SK-N-SH (cell line): Measurements from ENCODE around the gene OVCH2. TPM values are rescaled to one million over a fixed set of nuclear protein-coding genes. Genes with fewer than 3 reads are reported as not detected.

Experiments used
- CTCF ChIA-PET: fragments of 300-600, 350-600 bp; formaldehyde crosslinking; extraction: SDS; loops from one replicate; lab custom pipeline; 2021; lab: Yijun Ruan, JAX
- POLR2A ChIA-PET: fragments of 350-600 bp; sonication (Branson Sonifier 250); formaldehyde crosslinking; extraction: SDS; loops from one replicate; lab custom pipeline; 2020; ENCODE audit warnings: antibody characterized with exemption, inconsistent platforms; lab: Yijun Ruan, JAX
- DNase-seq: peaks from one replicate; pipeline ENCODE4 v3.0.0; 2012
- H2AFZ ChIP-seq: fragments of 200-600 bp; sonication (generic); 2 replicates; pipeline ENCODE4 v1.8.1; 2016; ENCODE audit warnings: antibody characterized with exemption, mild to moderate bottlenecking, low read depth
- H3F3A ChIP-seq: fragments of 200-600 bp; sonication (generic); replicated peaks from 2 replicates; pipeline ENCODE3; 2016; ENCODE audit warnings: antibody characterized with exemption, mild to moderate bottlenecking; ENCODE audit not compliant: insufficient read depth
- H3K27ac ChIP-seq, 2 experiments: fragments of 200-500 bp in 1 of 2; fragments of 200-600 bp in 1 of 2; sonication (Bioruptor generic) in 1 of 2; sonication (generic), shearing (Covaris generic) in 1 of 2; 2 replicates each; pipeline versions ENCODE4 v1.5.1 to v1.6.1; 2014 to 2016; ENCODE audit warnings: low read depth in 2 of 2, inconsistent platforms in 1 of 2, low read length in 1 of 2, mild to moderate bottlenecking in 1 of 2, mixed read lengths in 1 of 2
- H3K27me3 ChIP-seq: fragments of 200-600 bp; sonication (generic), shearing (Covaris generic); 2 replicates; pipeline ENCODE4 v1.6.1; 2016; ENCODE audit warnings: mixed run types; ENCODE audit not compliant: insufficient read depth
- H3K36me3 ChIP-seq, 2 experiments: fragments of 200-500 bp in 1 of 2; fragments of 200-600 bp in 1 of 2; sonication (Bioruptor generic) in 1 of 2; sonication (generic) in 1 of 2; replicated peaks in 1 of 2; 2 replicates each; pipeline versions ENCODE3 to v1.5.1; 2014 to 2016; ENCODE audit warnings: low read length in 1 of 2, mild to moderate bottlenecking in 1 of 2; ENCODE audit not compliant: insufficient read depth in 2 of 2, control insufficient read depth in 1 of 2
- H3K4me1 ChIP-seq, 2 experiments: fragments of 200-500 bp in 1 of 2; fragments of 200-600 bp in 1 of 2; sonication (Bioruptor generic) in 1 of 2; sonication (generic), shearing (Covaris generic) in 1 of 2; 2 replicates each; pipeline versions ENCODE4 v1.5.1 to v1.6.1; 2014 to 2016; ENCODE audit warnings: low read depth in 1 of 2, low read length in 1 of 2, mixed run types in 1 of 2; ENCODE audit not compliant: insufficient read depth in 2 of 2, control insufficient read depth in 1 of 2
- H3K4me2 ChIP-seq: fragments of 200-600 bp; sonication (generic), shearing (Covaris generic); 2 replicates; pipeline ENCODE4 v1.6.1; 2017; ENCODE audit warnings: mixed run types
- H3K4me3 ChIP-seq, 2 experiments: fragments of 200-500 bp in 1 of 2; fragments of 200-600 bp in 1 of 2; sonication (Bioruptor generic) in 1 of 2; sonication (generic), shearing (Covaris generic) in 1 of 2; 2 replicates each; pipeline versions ENCODE4 v1.5.1 to v1.8.1; 2014 to 2016; ENCODE audit warnings: low read depth in 2 of 2, inconsistent platforms in 1 of 2, low read length in 1 of 2, mild to moderate bottlenecking in 1 of 2, mixed read lengths in 1 of 2, moderate library complexity in 1 of 2
- H3K79me2 ChIP-seq: fragments of 200-600 bp; sonication (generic); 2 replicates; pipeline ENCODE4 v1.8.1; 2017; ENCODE audit warnings: mild to moderate bottlenecking; ENCODE audit not compliant: insufficient read depth
- H3K9ac ChIP-seq: fragments of 200-600 bp; sonication (generic); 2 replicates; pipeline ENCODE4 v1.6.1; 2017; ENCODE audit warnings: mixed run types
- H3K9me2 ChIP-seq: fragments of 200-600 bp; sonication (generic); 2 replicates; pipeline ENCODE4 v1.6.1; 2017; ENCODE audit warnings: mixed run types
- H3K9me3 ChIP-seq: fragments of 200-600 bp; sonication (generic); 2 replicates; pipeline ENCODE4 v1.6.1; 2017; ENCODE audit warnings: mixed run types, mild to moderate bottlenecking, moderate library complexity
- H4K20me1 ChIP-seq: fragments of 200-600 bp; sonication (generic); 2 replicates; pipeline ENCODE4 v1.6.1; 2017; ENCODE audit warnings: mild to moderate bottlenecking, mixed run types; ENCODE audit not compliant: insufficient read depth
- CTCF ChIP-seq: fragments of 200-600 bp; sonication (generic); IDR thresholded peaks from 2 replicates; pipeline ENCODE4 v1.6.1; 2017; ENCODE audit warnings: antibody characterized with exemption, mild to moderate bottlenecking, moderate library complexity
- EP300 ChIP-seq, 2 experiments: IDR thresholded peaks; 2 replicates each; pipeline versions ENCODE4 v1.4.0 to v1.6.1; 2012; ENCODE audit warnings: borderline replicate concordance in 1 of 2, low read depth in 1 of 2, low read length in 1 of 2
- EZH2phosphoT487 ChIP-seq: fragments of 200-600 bp; sonication (generic); IDR thresholded peaks from 2 replicates; pipeline ENCODE4 v1.6.1; 2017; ENCODE audit warnings: low read depth, mixed run types, mild to moderate bottlenecking, antibody characterized with exemption, moderate library complexity, borderline replicate concordance
- FOXJ3 ChIP-seq: sonication (generic); formaldehyde crosslinking; IDR thresholded peaks from 2 replicates; pipeline ENCODE4 v1.5.1; 2020; ENCODE audit warnings: mild to moderate bottlenecking, missing genetic modification reagents
- FOXM1 ChIP-seq: IDR thresholded peaks from 2 replicates; pipeline ENCODE4 v1.4.0; 2012; ENCODE audit warnings: low read depth, mild to moderate bottlenecking
- GABPA ChIP-seq: IDR thresholded peaks from 2 replicates; pipeline ENCODE4 v1.4.0; 2012; ENCODE audit warnings: low read depth, mild to moderate bottlenecking
- POLR2AphosphoS5 ChIP-seq: IDR thresholded peaks from 2 replicates; pipeline ENCODE4 v1.6.1; 2012; ENCODE audit warnings: low read depth, low read length
- RAD21 ChIP-seq: IDR thresholded peaks from 2 replicates; pipeline ENCODE4 v1.6.1; 2012; ENCODE audit warnings: mild to moderate bottlenecking, low read length
- TEAD4 ChIP-seq: IDR thresholded peaks from 2 replicates; pipeline ENCODE4 v1.4.0; 2012; ENCODE audit warnings: mild to moderate bottlenecking, borderline replicate concordance; ENCODE audit not compliant: insufficient read depth
- USF2 ChIP-seq: fragments of 150-350 bp; IDR thresholded peaks from 2 replicates; pipeline ENCODE4 v1.6.1; 2017; ENCODE audit warnings: antibody characterized with exemption, low read length, low read depth, borderline replicate concordance
- ZBTB33 ChIP-seq: IDR thresholded peaks from 2 replicates; pipeline ENCODE4 v1.4.0; 2012; ENCODE audit warnings: low read depth, borderline replicate concordance
- WGBS: methylation state at CpG from one replicate; pipeline ENCODE4 v1.1.6; 2017; ENCODE audit warnings: low lambda C conversion rate; 5-methylcytosine and 5-hydroxymethylcytosine counted together
- polyA plus RNA-seq, 3 experiments: library from polyadenylated mRNA; depleted of rRNA; stranded (reverse); fragments of >200 nt; gene quantifications; 2 replicates each; pipeline ENCODE4 v1.2.3, GENCODE V29; 2012

OVCH2 gene
- polyA plus RNA-seq, 1 of the 3 experiments (the other 2 are of a cell fraction): not detected

DNA sequence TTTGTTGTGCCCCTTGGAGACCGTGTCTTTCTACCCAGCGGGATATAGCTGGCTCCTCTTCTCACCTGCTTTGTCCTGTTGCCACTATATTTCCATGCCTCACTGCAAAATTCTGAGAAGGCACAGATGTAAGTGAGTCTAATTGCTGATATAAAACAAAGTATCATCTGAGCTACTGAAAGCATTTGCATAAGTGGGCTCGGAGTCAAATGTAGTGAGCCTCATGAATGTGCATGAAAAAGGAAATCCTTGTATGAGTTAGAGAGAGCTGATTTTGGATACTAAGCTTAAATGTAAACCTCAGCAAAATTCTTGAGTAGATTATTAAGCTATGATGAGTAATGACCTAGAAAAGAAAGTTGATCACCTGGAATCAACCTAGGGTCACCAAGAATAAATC, 13.9 kb downstream of the OVCH2 start:
- no peak for DNase-seq
- no peak overlapping the region for H3K4me3 ChIP-seq
- no peaks in the 10 kb centered on the region for H4K20me1 ChIP-seq
- no peak overlapping the region for H2AFZ ChIP-seq
- ChIA-PET CTCF (interaction anchor here (0.7 to 8.1 kb wide), 7 partner anchors 8 to 594 kb away, joined by 3 to 71 read pairs (median 4); partner anchors contain the start of gene EIF3F), POLR2A (no interaction called here)
- no peaks in the 10 kb centered on the region for H3K36me3 ChIP-seq
- H3K9me3 ChIP-seq: no peaks in the 10 kb centered on the region
- peaks cover 0 to 2% of the 10 kb centered on the region in 2 experiments; a peak in 1 of 4 replicates for H3K4me1 ChIP-seq
- TF ChIP-seq FOXJ3 (CRISPR knock-in tag) (no peak), EP300 (IDR thresholded peaks at IDR 0.05; ENCODE audit: borderline replicate concordance in 1 of 2, low read depth in 1 of 2, low read length in 1 of 2) (no peak), ZBTB33 (no peak)
- H3K9me2 ChIP-seq: no peaks in the 10 kb centered on the region
- peaks cover 19% of the 10 kb centered on the region; the same call in 1 of the 2 replicates for H3K27me3 ChIP-seq
- H3F3A ChIP-seq: no peaks in the 10 kb centered on the region
- H3K9ac ChIP-seq: no peak overlapping the region
- no peak overlapping the region for H3K27ac ChIP-seq
- no peaks in the 10 kb centered on the region for H3K79me2 ChIP-seq
- H3K4me2 ChIP-seq: no peak overlapping the region
- 34% methylated on average over 3 of the region's 3 CpGs for WGBS

DNA sequence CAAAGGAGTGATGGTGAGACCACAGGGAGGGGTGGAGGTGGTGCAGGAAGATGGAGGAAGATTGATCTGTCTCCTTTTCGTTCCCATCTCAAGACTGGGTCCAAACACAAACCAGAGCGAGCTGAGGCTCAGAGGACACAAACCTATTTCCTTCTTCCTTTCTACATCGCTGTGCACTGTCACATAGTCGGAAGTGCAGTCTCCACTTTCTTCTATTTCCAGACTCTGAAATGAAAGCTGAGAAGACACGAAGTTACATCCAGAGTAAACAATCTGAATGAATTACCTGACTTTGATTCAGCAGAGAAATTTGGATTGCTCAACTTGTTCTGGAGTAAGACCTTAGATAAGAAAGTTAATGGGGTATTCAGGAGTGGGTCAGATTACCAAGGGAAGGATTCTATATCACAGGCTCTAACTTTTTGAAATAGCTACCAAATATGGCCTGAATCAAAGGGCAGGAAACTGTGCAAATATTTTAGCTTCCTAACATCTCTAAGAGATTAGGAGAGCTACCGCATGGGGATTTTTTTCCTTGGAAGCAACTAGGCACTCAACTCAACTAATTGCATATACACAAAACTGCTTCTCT, 14.4 kb downstream of the OVCH2 start:
- Histone ChIP-seq H2AFZ (no peak overlapping the region), H3K27ac (no peak overlapping the region), H3K4me1 (peaks cover 0 to 2% of the 10 kb centered on the region in 2 experiments; a peak in 1 of 4 replicates), H3K9me2 (no peaks in the 10 kb centered on the region), H3K4me2 (no peak overlapping the region), H3K36me3 (no peaks in the 10 kb centered on the region), H4K20me1 (no peaks in the 10 kb centered on the region), H3K4me3 (no peak overlapping the region), H3K27me3 (peaks cover 19% of the 10 kb centered on the region; the same call in 1 of the 2 replicates), H3K9me3 (no peaks in the 10 kb centered on the region), H3F3A (no peaks in the 10 kb centered on the region), H3K79me2 (no peaks in the 10 kb centered on the region), H3K9ac (no peak overlapping the region)
- CTCF ChIA-PET: interaction anchor here (0.8 to 8.1 kb wide), 6 partner anchors 35 to 594 kb away, joined by 3 to 71 read pairs (median 4); partner anchors contain the start of gene EIF3F
- TF ChIP-seq FOXJ3 (CRISPR knock-in tag) (no peak), FOXM1 (no peak), GABPA (no peak), TEAD4 (no peak), POLR2AphosphoS5 (no peak)
- WGBS: 51% methylated on average over 6 of the region's 6 CpGs
- POLR2A ChIA-PET: no interaction called here
- no peak for DNase-seq

GRCh38 chr11:7690648-7691047, 15.6 kb downstream of the OVCH2 start:
- H4K20me1 ChIP-seq: no peaks in the 10 kb centered on the region
- H3K9me3 ChIP-seq: no peaks in the 10 kb centered on the region
- H3F3A ChIP-seq: no peaks in the 10 kb centered on the region
- no peak overlapping the region for H3K4me2 ChIP-seq
- H3K4me3 ChIP-seq: no peak overlapping the region
- no peak overlapping the region for H3K9ac ChIP-seq
- POLR2A ChIA-PET: interaction anchor here (0.6 kb wide), 1 partner anchor 14 kb away, joined by 3 read pairs; no protein-coding TSS in a partner anchor
- TF ChIP-seq RAD21 (peak; percentile 38), USF2 (no peak), EZH2phosphoT487 (no peak), CTCF (peak; percentile 18; the same call in 1 of the 2 replicates)
- TF ChIP-seq, all 33 proteins: peak for 2
- no peak for DNase-seq
- H3K79me2 ChIP-seq: no peaks in the 10 kb centered on the region
- peaks cover 0 to 2% of the 10 kb centered on the region in 2 experiments; a peak in 1 of 4 replicates for H3K4me1 ChIP-seq
- peaks cover 20% of the 10 kb centered on the region; the same call in 1 of the 2 replicates for H3K27me3 ChIP-seq
- 27% methylated on average over 6 of the region's 6 CpGs for WGBS
- H3K27ac ChIP-seq: no peak overlapping the region
- no peak overlapping the region for H2AFZ ChIP-seq
- CTCF ChIA-PET: interaction anchor here (0.7 to 8.1 kb wide), 12 partner anchors 15 to 1019 kb away, joined by 3 to 71 read pairs (median 4); no protein-coding TSS in a partner anchor
- H3K9me2 ChIP-seq: no peaks in the 10 kb centered on the region
- H3K36me3 ChIP-seq: no peaks in the 10 kb centered on the region
